Neutrophil (primary cell): ENCODE measurements around the gene BANF1.
A peak's percentile ranks its signal among the peaks of the same experiment; 100 is the strongest.

Experiments
- H3K27ac ChIP-seq: fragments of 200-600 bp; sonication (generic); 2 replicates; pipeline ENCODE4 v1.5.1; 2016; ENCODE audit warnings: mild to moderate bottlenecking, moderate library complexity
- H3K27me3 ChIP-seq: fragments of 200-600 bp; sonication (generic); 2 replicates; pipeline ENCODE4 v1.6.0; 2016; ENCODE audit warnings: mild to moderate bottlenecking
- H3K36me3 ChIP-seq: fragments of 200-600 bp; sonication (generic); 2 replicates; pipeline ENCODE4 v1.5.1; 2017
- H3K4me1 ChIP-seq, 2 experiments: fragments of 200-600 bp in 1 of 2; sonication (generic) in 1 of 2; 1 replicate in 1 of 2; 2 replicates in 1 of 2; pipeline versions ENCODE4 v1.5.1 to v1.6.1; 2013 to 2016; ENCODE audit warnings: low read depth in 1 of 2, low read length in 1 of 2, mild to moderate bottlenecking in 1 of 2, moderate library complexity in 1 of 2; ENCODE audit not compliant: control insufficient read depth in 1 of 2, insufficient read depth in 1 of 2
- H3K4me3 ChIP-seq, 2 experiments: fragments of 200-600 bp in 1 of 2; sonication (generic) in 1 of 2; 1 replicate in 1 of 2; 2 replicates in 1 of 2; pipeline ENCODE4 v1.5.1; 2013 to 2016; ENCODE audit warnings: low read depth in 1 of 2, low read length in 1 of 2, mild to moderate bottlenecking in 1 of 2, moderate library complexity in 1 of 2
- H3K9me3 ChIP-seq: fragments of 200-600 bp; sonication (generic); 2 replicates; pipeline ENCODE4 v1.5.1; 2016
- CTCF ChIP-seq: fragments of 200-600 bp; sonication (generic); IDR thresholded peaks from 2 replicates; pipeline ENCODE4 v1.5.1; 2016; ENCODE audit warnings: antibody characterized with exemption

The BANF1 gene

GRCh38 chr11:66051766-66052663, 49.7 kb downstream of the BANF1 start, which contains the start of gene SF3B2:
SF3B2 (plus strand) TSS chr11:66052364; CDS start chr11:66052385, 21 bp downstream.
- H3K4me1 ChIP-seq = peaks cover 19 to 23% of the 10 kb centered on the region in 2 experiments
- peaks cover 30% of the 10 kb centered on the region for H3K27me3 ChIP-seq
- no peaks in the 10 kb centered on the region for H3K9me3 ChIP-seq
- H3K36me3 ChIP-seq = peaks cover 31% of the 10 kb centered on the region
- peak within 1 kb of the TSS; percentile 70 to 91 for H3K4me3 ChIP-seq
- peak; percentile 49 for TF ChIP-seq CTCF
- H3K27ac ChIP-seq = peak within 1 kb of the TSS; percentile 84

GRCh38 chr11:66052664-66052982, 50.3 kb downstream of the BANF1 start:
- Histone ChIP-seq H3K4me3 (peak overlapping the region; percentile 70 to 91), H3K27me3 (peaks cover 24% of the 10 kb centered on the region), H3K36me3 (peaks cover 37% of the 10 kb centered on the region), H3K4me1 (peaks cover 19 to 23% of the 10 kb centered on the region in 2 experiments), H3K27ac (peak overlapping the region; percentile 84), H3K9me3 (no peaks in the 10 kb centered on the region)
- no peak for TF ChIP-seq CTCF
